H1 (cell line): ENCODE measurements around the gene FBP1. TPM values are rescaled to one million over a fixed set of nuclear protein-coding genes. Genes with fewer than 3 reads are reported as not detected.

Experiments
- EGR1 ChIP-seq: IDR thresholded peaks from 2 replicates; pipeline ENCODE4 v1.6.1; 2011; ENCODE audit warnings: low read depth, low read length, borderline replicate concordance
- HDAC2 ChIP-seq, 2 experiments: fragments of 300-600 bp in 1 of 2; sonication (generic) in 1 of 2; IDR thresholded peaks; 2 replicates each; pipeline ENCODE4 v1.6.1; 2011 to 2012; ENCODE audit warnings: low read depth in 2 of 2, low read length in 2 of 2, mild to moderate bottlenecking in 2 of 2, moderate library complexity in 2 of 2, borderline replicate concordance in 1 of 2, inconsistent platforms in 1 of 2
- JUND ChIP-seq: IDR thresholded peaks from 2 replicates; pipeline ENCODE4 v1.6.1; 2011; ENCODE audit warnings: mild to moderate bottlenecking, improper control_type of control experiment, low read length
- KDM1A ChIP-seq: fragments of 200-600, 300-600 bp; sonication (generic); IDR thresholded peaks from 2 replicates; pipeline ENCODE4 v1.7.1; 2016; ENCODE audit warnings: mild to moderate bottlenecking, low read length, borderline replicate concordance
- POLR2AphosphoS5 ChIP-seq: IDR thresholded peaks from 2 replicates; pipeline ENCODE4 v1.6.1; 2011; ENCODE audit warnings: low read depth, low read length
- SAP30 ChIP-seq: fragments of 300-600 bp; sonication (generic); IDR thresholded peaks from 2 replicates; pipeline ENCODE4 v1.7.1; 2012; ENCODE audit warnings: low read length, moderate library complexity, mild to moderate bottlenecking, inconsistent platforms; ENCODE audit not compliant: insufficient read depth, insufficient replicate concordance
- SIN3A ChIP-seq, 2 experiments: IDR thresholded peaks in 1 of 2; conservative IDR thresholded peaks in 1 of 2; 2 replicates each; pipeline ENCODE4 v1.6.1; 2011 to 2012; ENCODE audit warnings: low read length in 2 of 2, improper control_type of control experiment in 1 of 2, low read depth in 1 of 2, mild to moderate bottlenecking in 1 of 2
- polyA plus RNA-seq, 7 experiments: library from polyadenylated mRNA; depleted of rRNA in 3 of 7; stranded (reverse) in 5 of 7; unstranded in 2 of 7; fragments of >200 nt in 5 of 7; fragments of 200-250 nt in 2 of 7; gene quantifications; 1 replicate in 5 of 7; 2 replicates in 1 of 7; 4 replicates in 1 of 7; pipeline versions ENCODE4 v1.2.1 to v1.2.3, GENCODE V29; 2011 to 2013; ENCODE audit warnings: missing spikeins in 2 of 7, mixed read lengths in 2 of 7
- total RNA-seq: library from RNA; stranded (reverse); fragmentation: NEBNext Ultra II Directional; extraction: Animal tissue kit (Norgen Biotek cat#: 25700); gene quantifications from 2 replicates; pipeline ENCODE4 v1.2.1, GENCODE V29; 2021
- TF ChIP-seq, protein P1 (sequence below): IDR thresholded peaks from 2 replicates; pipeline ENCODE4 v1.6.1; 2011; ENCODE audit warnings: low read depth, mild to moderate bottlenecking, low read length; ENCODE audit not compliant: insufficient read depth

Gene FBP1
- total and polyA plus RNA-seq, 2 of the 8 experiments (the other 6 are each of a cell fraction or from before 2014, with no cell fraction given), result 1.0 to 4.1 TPM

DNA sequence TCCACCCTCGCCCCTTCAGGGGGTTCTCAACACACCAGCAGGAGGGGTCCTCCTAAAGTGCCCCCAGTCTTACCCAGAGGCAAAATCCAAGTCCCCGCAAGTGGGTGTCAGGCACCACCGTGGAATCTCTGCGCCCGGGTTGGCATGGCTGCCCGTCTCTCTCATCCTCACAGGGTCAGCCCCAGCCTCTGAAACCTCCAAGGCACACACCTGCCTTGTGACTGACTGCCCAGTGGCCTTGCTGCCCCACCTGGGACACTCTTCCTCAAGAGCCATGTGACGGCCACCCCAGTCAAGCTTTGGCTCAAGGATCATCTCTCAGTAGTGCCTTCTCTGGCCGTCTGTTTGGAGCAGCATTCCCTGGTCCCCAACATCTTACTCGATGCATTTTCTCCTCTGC, 50.6 kb downstream of the FBP1 start (continued):
- TF ChIP-seq, protein P1, sequence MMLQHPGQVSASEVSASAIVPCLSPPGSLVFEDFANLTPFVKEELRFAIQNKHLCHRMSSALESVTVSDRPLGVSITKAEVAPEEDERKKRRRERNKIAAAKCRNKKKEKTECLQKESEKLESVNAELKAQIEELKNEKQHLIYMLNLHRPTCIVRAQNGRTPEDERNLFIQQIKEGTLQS, result no peak
- TF ChIP-seq EGR1 (no peak), SIN3A (conservative IDR thresholded peaks at IDR 0.05 in 1 of 2, IDR thresholded peaks at IDR 0.05 in 1 of 2; ENCODE audit: low read depth in 1 of 2, low read length in 2 of 2) (no peak), SAP30 (no peak), HDAC2 (IDR thresholded peaks at IDR 0.05; ENCODE audit: borderline replicate concordance in 1 of 2, low read depth in 2 of 2, low read length in 2 of 2) (no peak), JUND (no peak), KDM1A (no peak), POLR2AphosphoS5 (no peak)
